Measurements from ENCODE around the gene WNK3.
A peak's percentile ranks its signal among the peaks of the same experiment; 100 is the strongest.

WNK3 gene

GRCh38 chrX:54271664-54272063 is 86.2 kb downstream of the WNK3 start:
- DNase-seq: no peak
- in situ Hi-C loops (cut with MboI; ENCODE audit: low pct_unique_long_range_greater_than_20kb, low sequenced_read_pairs): loop anchor here (25.0 kb wide), 1 partner anchor 516 kb away; the partner anchor contains the start of gene ITIH6

GRCh38 chrX:54248309-54248708 is 109.5 kb downstream of the WNK3 start:
- in situ Hi-C loops (cut with MboI; ENCODE audit: low pct_unique_long_range_greater_than_20kb, low sequenced_read_pairs): no loop called here
- DNase-seq: peak; percentile 19

- in situ Hi-C loops (cut with MboI; ENCODE audit: low pct_unique_long_range_greater_than_20kb, low sequenced_read_pairs): no loop called here
These were observed 111.0 kb downstream of the WNK3 start for GRCh38 chrX:54246866-54247265.

GRCh38 chrX:54238588-54238987 is 119.3 kb downstream of the WNK3 start:
- in situ Hi-C loops (cut with MboI; ENCODE audit: low pct_unique_long_range_greater_than_20kb, low sequenced_read_pairs): no loop called here
- DNase-seq: no peak

More at GRCh38 chrX:54246866-54247265, 111.0 kb downstream of the WNK3 start:
- no peak for DNase-seq

GRCh38 chrX:54237014-54237413 is 120.8 kb downstream of the WNK3 start:
- in situ Hi-C loops (cut with MboI; ENCODE audit: low pct_unique_long_range_greater_than_20kb, low sequenced_read_pairs): no loop called here

GRCh38 chrX:54230435-54231148 is 127.3 kb downstream of the WNK3 start:
- DNase-seq: no peak
- in situ Hi-C loops (cut with MboI; ENCODE audit: low pct_unique_long_range_greater_than_20kb, low sequenced_read_pairs): no loop called here

More at GRCh38 chrX:54237014-54237413, 120.8 kb downstream of the WNK3 start:
- no peak for DNase-seq

- DNase-seq: no peak
- in situ Hi-C loops (cut with MboI; ENCODE audit: low pct_unique_long_range_greater_than_20kb, low sequenced_read_pairs): no loop called here
These were observed 134.3 kb downstream of the WNK3 start for GRCh38 chrX:54223581-54223980.

GRCh38 chrX:54213603-54214002 is 144.2 kb downstream of the WNK3 start:
- in situ Hi-C loops (cut with MboI; ENCODE audit: low pct_unique_long_range_greater_than_20kb, low sequenced_read_pairs): no loop called here
- no peak for DNase-seq

GRCh38 chrX:54208531-54208930 is 149.3 kb downstream of the WNK3 start:
- in situ Hi-C loops (cut with MboI; ENCODE audit: low pct_unique_long_range_greater_than_20kb, low sequenced_read_pairs): no loop called here
- no peak for DNase-seq

GRCh38 chrX:54198262-54198661 is 159.6 kb downstream of the WNK3 start:
- in situ Hi-C loops (cut with MboI; ENCODE audit: low pct_unique_long_range_greater_than_20kb, low sequenced_read_pairs): no loop called here
- DNase-seq: no peak

- no peak for DNase-seq
- in situ Hi-C loops (cut with MboI; ENCODE audit: low pct_unique_long_range_greater_than_20kb, low sequenced_read_pairs): no loop called here
These were observed 162.8 kb downstream of the WNK3 start for GRCh38 chrX:54194982-54195588.

- no peak for DNase-seq
- in situ Hi-C loops (cut with MboI; ENCODE audit: low pct_unique_long_range_greater_than_20kb, low sequenced_read_pairs): no loop called here
These were observed 164.6 kb downstream of the WNK3 start for GRCh38 chrX:54193085-54193821.

- in situ Hi-C loops (cut with MboI; ENCODE audit: low pct_unique_long_range_greater_than_20kb, low sequenced_read_pairs): no loop called here
- DNase-seq: no peak
These were observed 173.4 kb downstream of the WNK3 start for GRCh38 chrX:54184474-54184873.

- in situ Hi-C loops (cut with MboI; ENCODE audit: low pct_unique_long_range_greater_than_20kb, low sequenced_read_pairs): no loop called here
- peak; percentile 92 for DNase-seq
These were observed 174.8 kb downstream of the WNK3 start, which contains the start of gene FAM120C for GRCh38 chrX:54182864-54183613. Gene FAM120C (minus strand): TSS chrX:54183254. CDS start chrX:54183198, 56 bp downstream.

- DNase-seq: peak; percentile 72
- in situ Hi-C loops (cut with MboI; ENCODE audit: low pct_unique_long_range_greater_than_20kb, low sequenced_read_pairs): no loop called here
These were observed 175.5 kb downstream of the WNK3 start for GRCh38 chrX:54182194-54182863.

- in situ Hi-C loops (cut with MboI; ENCODE audit: low pct_unique_long_range_greater_than_20kb, low sequenced_read_pairs): no loop called here
- peak; percentile 78 for DNase-seq
These were observed 176.5 kb downstream of the WNK3 start for GRCh38 chrX:54181202-54181953.

GRCh38 chrX:54180403-54180802 is 177.4 kb downstream of the WNK3 start:
- in situ Hi-C loops (cut with MboI; ENCODE audit: low pct_unique_long_range_greater_than_20kb, low sequenced_read_pairs): no loop called here
- DNase-seq: no peak
